H1 (cell line): ENCODE measurements around the gene GRID2. TPM values are rescaled to one million over a fixed set of nuclear protein-coding genes. Genes with fewer than 3 reads are reported as not detected.

Source experiments
- CTCF ChIA-PET: fragments of 300-600 bp; sonication (Branson Sonifier 250); formaldehyde crosslinking; loops from one replicate; lab custom pipeline; 2021; ENCODE audit not compliant: partially characterized antibody; lab: Charles Lee
- POLR2A ChIA-PET: fragments of 300-600 bp; sonication (Branson Sonifier 250); formaldehyde crosslinking; loops from one replicate; lab custom pipeline; 2021; ENCODE audit warnings: inconsistent platforms; ENCODE audit not compliant: partially characterized antibody; lab: Charles Lee
- DNase-seq, 2 experiments: peaks; one replicate each; pipeline versions ENCODE4 v3.0.0 to v3.0.0-alpha.2; 2010 to 2022; ENCODE audit warnings: low spot score in 2 of 2, low read depth in 1 of 2, mixed read lengths in 1 of 2
- FAIRE-seq: peaks from 2 replicates; lab custom pipeline; 2011; peaks lifted over from hg19 to GRCh38; lab: Jason Lieb, UNC
- H2AFZ ChIP-seq: 2 replicates; pipeline ENCODE4 v1.8.1; 2012; ENCODE audit warnings: low read length, inconsistent platforms
- H2AK5ac ChIP-seq: 2 replicates; pipeline ENCODE4 v1.6.1; 2013; ENCODE audit warnings: low read depth, low read length
- H2BK120ac ChIP-seq: replicated peaks from 2 replicates; pipeline ENCODE3; 2013; ENCODE audit warnings: low read depth, low read length, inconsistent platforms
- H2BK12ac ChIP-seq: 2 replicates; pipeline ENCODE4 v1.6.1; 2013; ENCODE audit warnings: low read depth, low read length
- H2BK15ac ChIP-seq: 2 replicates; pipeline ENCODE4 v1.6.1; 2013; ENCODE audit warnings: low read length
- H2BK20ac ChIP-seq: 2 replicates; pipeline ENCODE4 v1.6.1; 2013; ENCODE audit warnings: low read length
- H2BK5ac ChIP-seq: 2 replicates; pipeline ENCODE4 v1.6.1; 2013; ENCODE audit warnings: low read depth, low read length
- H3K14ac ChIP-seq: 2 replicates; pipeline ENCODE4 v1.6.1; 2013; ENCODE audit warnings: inconsistent platforms; ENCODE audit not compliant: insufficient read length
- H3K18ac ChIP-seq: 2 replicates; pipeline ENCODE4 v1.6.1; 2013; ENCODE audit warnings: low read length; ENCODE audit errors: extremely low read depth
- H3K23ac ChIP-seq: 2 replicates; pipeline ENCODE4 v1.6.1; 2013; ENCODE audit warnings: inconsistent platforms; ENCODE audit not compliant: insufficient read length
- H3K23me2 ChIP-seq: 2 replicates; pipeline ENCODE4 v1.6.1; 2013; ENCODE audit warnings: low read depth, low read length
- H3K27ac ChIP-seq: 2 replicates; pipeline ENCODE4 v1.6.1; 2011; ENCODE audit warnings: low read depth, low read length, inconsistent platforms
- H3K27me3 ChIP-seq, 4 experiments: replicated peaks in 1 of 4; 1 replicate in 1 of 4; 2 replicates in 3 of 4; pipeline versions ENCODE4 v1.6.1 to v1.8.1; 2011 to 2013; ENCODE audit warnings: low read length in 3 of 4, mild to moderate bottlenecking in 3 of 4, inconsistent platforms in 2 of 4, mixed read lengths in 2 of 4, moderate library complexity in 1 of 4; ENCODE audit not compliant: control insufficient read depth in 3 of 4, insufficient read depth in 3 of 4; ENCODE audit errors: extremely low read depth in 1 of 4
- H3K36me3 ChIP-seq, 4 experiments: 2 replicates each; pipeline versions ENCODE4 v1.6.1 to v1.8.1; 2011 to 2013; ENCODE audit warnings: mild to moderate bottlenecking in 4 of 4, low read length in 3 of 4, moderate library complexity in 2 of 4, control low read depth in 1 of 4, inconsistent platforms in 1 of 4; ENCODE audit not compliant: insufficient read depth in 4 of 4, control insufficient read depth in 2 of 4
- H3K4ac ChIP-seq: replicated peaks from 2 replicates; pipeline ENCODE3; 2013; ENCODE audit warnings: low read length, low read depth, mixed read lengths, inconsistent platforms; ENCODE audit not compliant: insufficient read length
- H3K4me1 ChIP-seq, 4 experiments: replicated peaks in 1 of 4; 1 replicate in 1 of 4; 2 replicates in 3 of 4; pipeline versions ENCODE4 v1.6.1 to v1.8.1; 2011 to 2013; ENCODE audit warnings: low read length in 3 of 4, inconsistent platforms in 2 of 4, mixed read lengths in 1 of 4; ENCODE audit not compliant: insufficient read depth in 4 of 4, control insufficient read depth in 3 of 4
- H3K4me2 ChIP-seq, 2 experiments: 2 replicates each; pipeline versions ENCODE4 v1.6.1 to v1.8.1; 2011 to 2013; ENCODE audit warnings: low read depth in 2 of 2, low read length in 2 of 2, control low read depth in 1 of 2, inconsistent platforms in 1 of 2, mild to moderate bottlenecking in 1 of 2; ENCODE audit not compliant: insufficient read depth in 1 of 2
- H3K4me3 ChIP-seq, 4 experiments: fragments of 200-600, 300-600 bp in 1 of 4; sonication (generic), shearing (Covaris generic), sonication (Bioruptor Twin) in 1 of 4; 2 replicates each; pipeline versions ENCODE4 v1.5.1 to v1.8.1; 2011 to 2016; ENCODE audit warnings: low read length in 4 of 4, low read depth in 3 of 4, control low read depth in 2 of 4, inconsistent platforms in 2 of 4, mild to moderate bottlenecking in 2 of 4, mixed read lengths in 1 of 4, moderate library complexity in 1 of 4; ENCODE audit not compliant: insufficient read depth in 2 of 4; ENCODE audit errors: extremely low read depth in 1 of 4
- H3K56ac ChIP-seq: replicated peaks from 2 replicates; pipeline ENCODE3; 2013; ENCODE audit warnings: low read depth, mild to moderate bottlenecking, mixed read lengths, low read length, inconsistent platforms; ENCODE audit not compliant: insufficient read length
- H3K79me1 ChIP-seq: 2 replicates; pipeline ENCODE4 v1.6.1; 2013; ENCODE audit warnings: low read depth, low read length, control low read depth
- H3K79me2 ChIP-seq, 2 experiments: 2 replicates each; pipeline versions ENCODE4 v1.6.1 to v1.8.1; 2012 to 2013; ENCODE audit warnings: low read length in 2 of 2, mild to moderate bottlenecking in 2 of 2, inconsistent platforms in 1 of 2; ENCODE audit not compliant: insufficient read depth in 2 of 2, control insufficient read depth in 1 of 2
- H3K9ac ChIP-seq, 4 experiments: replicated peaks in 1 of 4; 1 replicate in 1 of 4; 2 replicates in 3 of 4; pipeline versions ENCODE4 v1.6.1 to v1.8.1; 2011 to 2013; ENCODE audit warnings: low read depth in 3 of 4, low read length in 3 of 4, control low read depth in 2 of 4, mild to moderate bottlenecking in 2 of 4, moderate library complexity in 2 of 4, inconsistent platforms in 1 of 4; ENCODE audit errors: extremely low read depth in 1 of 4
- H3K9me3 ChIP-seq, 2 experiments: 2 replicates each; pipeline versions ENCODE4 v1.6.1 to v1.8.1; 2012 to 2013; ENCODE audit warnings: mild to moderate bottlenecking in 2 of 2, moderate library complexity in 2 of 2, control low read depth in 1 of 2, inconsistent platforms in 1 of 2, low read depth in 1 of 2, low read length in 1 of 2, mixed read lengths in 1 of 2; ENCODE audit not compliant: insufficient read depth in 2 of 2
- H4K20me1 ChIP-seq, 2 experiments: replicated peaks in 1 of 2; 2 replicates each; pipeline versions ENCODE3 to v1.8.1; 2011 to 2013; ENCODE audit warnings: inconsistent platforms in 2 of 2, low read length in 2 of 2, mild to moderate bottlenecking in 1 of 2; ENCODE audit not compliant: insufficient read depth in 2 of 2, control insufficient read depth in 1 of 2
- H4K5ac ChIP-seq: 2 replicates; pipeline ENCODE4 v1.6.1; 2013; ENCODE audit warnings: low read length, low read depth, mixed read lengths, inconsistent platforms; ENCODE audit not compliant: insufficient read length
- H4K8ac ChIP-seq: 2 replicates; pipeline ENCODE4 v1.8.0; 2013; ENCODE audit warnings: mild to moderate bottlenecking, moderate library complexity, low read length, inconsistent platforms; ENCODE audit not compliant: insufficient read depth; ENCODE audit errors: extremely low read depth
- H4K91ac ChIP-seq: replicated peaks from 2 replicates; pipeline ENCODE3; 2013; ENCODE audit warnings: low read length, mixed read lengths, inconsistent platforms; ENCODE audit not compliant: insufficient read length
- BRCA1 ChIP-seq: IDR thresholded peaks from 2 replicates; pipeline ENCODE4 v1.6.1; 2012; ENCODE audit warnings: low read depth, low read length, improper control_type of control experiment
- CBX5 ChIP-seq: fragments of 300-800, 300-1000 bp; sonication (generic); IDR thresholded peaks from 2 replicates; pipeline ENCODE4 v1.7.1; 2016; ENCODE audit warnings: antibody characterized with exemption, low read length, low read depth
- CBX8 ChIP-seq: fragments of 300-800, 300-1000 bp; sonication (generic); IDR thresholded peaks from 2 replicates; pipeline ENCODE4 v1.7.1; 2016; ENCODE audit warnings: low read depth, low read length, borderline replicate concordance
- CHD1 ChIP-seq: IDR thresholded peaks from 2 replicates; pipeline ENCODE4 v1.6.1; 2012; ENCODE audit warnings: low read depth, low read length, improper control_type of control experiment
- EGR1 ChIP-seq: IDR thresholded peaks from 2 replicates; pipeline ENCODE4 v1.6.1; 2011; ENCODE audit warnings: low read depth, low read length, borderline replicate concordance
- EP300 ChIP-seq, 2 experiments: IDR thresholded peaks; 1 replicate in 1 of 2; 2 replicates in 1 of 2; pipeline ENCODE4 v1.6.1; 2011 to 2012; ENCODE audit warnings: low read depth in 2 of 2, low read length in 2 of 2, mild to moderate bottlenecking in 2 of 2, borderline replicate concordance in 1 of 2, inconsistent platforms in 1 of 2, moderate library complexity in 1 of 2
- JUN ChIP-seq: IDR thresholded peaks from 2 replicates; pipeline ENCODE4 v1.6.1; 2011; ENCODE audit warnings: low read depth, mild to moderate bottlenecking, improper control_type of control experiment, low read length
- MAFK ChIP-seq: IDR thresholded peaks from 2 replicates; pipeline ENCODE4 v1.6.1; 2012; ENCODE audit warnings: low read depth, mild to moderate bottlenecking, improper control_type of control experiment, low read length
- POLR2AphosphoS5 ChIP-seq: IDR thresholded peaks from 2 replicates; pipeline ENCODE4 v1.6.1; 2011; ENCODE audit warnings: low read depth, low read length
- RBBP5 ChIP-seq: IDR thresholded peaks from 2 replicates; pipeline ENCODE4 v1.7.1; 2012; ENCODE audit warnings: low read depth, mild to moderate bottlenecking, inconsistent platforms, low read length, moderate library complexity, borderline replicate concordance
- RXRA ChIP-seq: IDR thresholded peaks from 2 replicates; pipeline ENCODE4 v1.6.1; 2011; ENCODE audit warnings: low read depth, mild to moderate bottlenecking, low read length, moderate library complexity; ENCODE audit not compliant: insufficient read depth
- SP1 ChIP-seq: IDR thresholded peaks from 2 replicates; pipeline ENCODE4 v1.6.1; 2011; ENCODE audit warnings: low read depth, low read length
- SP2 ChIP-seq: IDR thresholded peaks from 2 replicates; pipeline ENCODE4 v1.6.1; 2012; ENCODE audit warnings: mild to moderate bottlenecking, low read length, inconsistent platforms
- TAF1 ChIP-seq: IDR thresholded peaks from 2 replicates; pipeline ENCODE4 v1.6.1; 2011; ENCODE audit warnings: mild to moderate bottlenecking, low read depth, low read length
- WGBS, 2 experiments: shearing (Covaris generic) in 1 of 2; methylation state at CpG; one replicate each; pipeline versions ENCODE4 v1.1.6 to v1.1.7; 2013 to 2015; ENCODE audit warnings: low lambda C conversion rate in 2 of 2, mixed read lengths in 2 of 2, inconsistent platforms in 1 of 2, low coverage in 1 of 2, missing lambda C conversion rate in 1 of 2; ENCODE audit not compliant: insufficient replicate concordance in 2 of 2, insufficient coverage in 1 of 2, insufficient read length in 1 of 2; ENCODE audit errors: extremely low coverage in 1 of 2, missing lambda C conversion rate in 1 of 2; 5-methylcytosine and 5-hydroxymethylcytosine counted together
- polyA plus RNA-seq, 7 experiments: library from polyadenylated mRNA; depleted of rRNA in 3 of 7; stranded (reverse) in 5 of 7; unstranded in 2 of 7; fragments of >200 nt in 5 of 7; fragments of 200-250 nt in 2 of 7; gene quantifications; 1 replicate in 5 of 7; 2 replicates in 1 of 7; 4 replicates in 1 of 7; pipeline versions ENCODE4 v1.2.1 to v1.2.3, GENCODE V29; 2011 to 2013; ENCODE audit warnings: missing spikeins in 2 of 7, mixed read lengths in 2 of 7
- total RNA-seq: library from RNA; stranded (reverse); fragmentation: NEBNext Ultra II Directional; extraction: Animal tissue kit (Norgen Biotek cat#: 25700); gene quantifications from 2 replicates; pipeline ENCODE4 v1.2.1, GENCODE V29; 2021
- TF ChIP-seq, protein P1 (sequence below): IDR thresholded peaks from 2 replicates; pipeline ENCODE4 v1.6.1; 2012; ENCODE audit warnings: inconsistent platforms

Gene GRID2
- total and polyA plus RNA-seq, 2 of the 8 experiments (the other 6 are each of a cell fraction or from before 2014, with no cell fraction given), result 31.1 to 81.9 TPM

GRCh38 chr4:93299118-93299517, 995.4 kb downstream of the GRID2 start:
- WGBS, 2 experiments, result 80% methylated on average over 5 of the region's 5 CpGs; no CpG with 5 or more reads in 1 of the 2 experiments
- no peak for TF ChIP-seq MAFK
- no peak for TF ChIP-seq EP300 (IDR thresholded peaks at IDR 0.05; ENCODE audit: borderline replicate concordance in 1 of 2, low read depth in 2 of 2, low read length in 2 of 2)
- no peak for TF ChIP-seq SP1
- TF ChIP-seq, protein P1, sequence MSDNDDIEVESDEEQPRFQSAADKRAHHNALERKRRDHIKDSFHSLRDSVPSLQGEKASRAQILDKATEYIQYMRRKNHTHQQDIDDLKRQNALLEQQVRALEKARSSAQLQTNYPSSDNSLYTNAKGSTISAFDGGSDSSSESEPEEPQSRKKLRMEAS, result no peak
- no peak for TF ChIP-seq RBBP5
- no peak for TF ChIP-seq POLR2AphosphoS5
- TF ChIP-seq CBX8, result no peak
- no peak for TF ChIP-seq TAF1
- TF ChIP-seq SP2, result no peak
- TF ChIP-seq CHD1, result no peak
- no peak for TF ChIP-seq EGR1
- no peak for TF ChIP-seq CBX5
- TF ChIP-seq BRCA1, result no peak
- no peak for TF ChIP-seq RXRA
- no peak for TF ChIP-seq JUN
- no peaks in the 10 kb centered on the region for H3K79me2 ChIP-seq

More at GRCh38 chr4:93299118-93299517, 995.4 kb downstream of the GRID2 start:
- H3K23me2 ChIP-seq, result no peaks in the 10 kb centered on the region; the same call in 1 of the 2 replicates
- no peak overlapping the region for H3K56ac ChIP-seq
- no peaks in the 10 kb centered on the region for H3K27me3 ChIP-seq
- no peak overlapping the region for H3K27ac ChIP-seq
- H3K4me3 ChIP-seq, result no peak overlapping the region
- H3K36me3 ChIP-seq, result no peaks in the 10 kb centered on the region
- H2BK120ac ChIP-seq, result no peak overlapping the region
- no peaks in the 10 kb centered on the region for H4K20me1 ChIP-seq
- H4K8ac ChIP-seq, result no peak overlapping the region
- H3K4me1 ChIP-seq, result peaks cover 0 to 4% (median 1%) of the 10 kb centered on the region in 4 experiments; a peak in 3 of 7 replicates
- no peaks in the 10 kb centered on the region for H3K9me3 ChIP-seq
- CTCF ChIA-PET, result no interaction called here
- H2BK20ac ChIP-seq, result no peak overlapping the region
- POLR2A ChIA-PET, result no interaction called here
- no peak overlapping the region for H2BK12ac ChIP-seq
- no peak overlapping the region for H2BK15ac ChIP-seq
- DNase-seq, result no peak
- H3K9ac ChIP-seq, result no peak overlapping the region
- no peak overlapping the region for H3K4me2 ChIP-seq
- no peak overlapping the region for H3K18ac ChIP-seq
- H2AFZ ChIP-seq, result no peak overlapping the region
- no peak overlapping the region for H2BK5ac ChIP-seq
- no peak overlapping the region for H3K14ac ChIP-seq
- H4K91ac ChIP-seq, result no peak overlapping the region
- no peak overlapping the region for H3K23ac ChIP-seq
- no peak overlapping the region for H4K5ac ChIP-seq
- H3K4ac ChIP-seq, result no peak overlapping the region
- FAIRE-seq, result no peak
- H2AK5ac ChIP-seq, result no peak overlapping the region
- H3K79me1 ChIP-seq, result no peaks in the 10 kb centered on the region
